ENCODE measurements around the gene MYO7B.

GRCh38 chr2:127665267-127665893, 129.9 kb downstream of the MYO7B start:
- no peak for TF ChIP-seq CTCF (IDR thresholded peaks at IDR 0.05)
- no peak for TF ChIP-seq RFX5 (IDR thresholded peaks at IDR 0.05; ENCODE audit: low read length)
- no peak for TF ChIP-seq TAF1 (IDR thresholded peaks at IDR 0.05; ENCODE audit: borderline replicate concordance, low read depth, low read length)
- no peak for TF ChIP-seq EP300 (IDR thresholded peaks at IDR 0.05; ENCODE audit: borderline replicate concordance in 1 of 2, low read depth in 1 of 2, low read length in 1 of 2)
